HG02759 (cell line): ENCODE results near the gene DRGX.

Source experiments
- ATAC-seq: cut with Tn5 transposase; IDR thresholded peaks from one replicate; pipeline ENCODE4 v1.9.1; 2021; ENCODE audit warnings: mild to moderate bottlenecking, moderate library complexity; ENCODE audit not compliant: unreplicated experiment

The DRGX gene

DNA sequence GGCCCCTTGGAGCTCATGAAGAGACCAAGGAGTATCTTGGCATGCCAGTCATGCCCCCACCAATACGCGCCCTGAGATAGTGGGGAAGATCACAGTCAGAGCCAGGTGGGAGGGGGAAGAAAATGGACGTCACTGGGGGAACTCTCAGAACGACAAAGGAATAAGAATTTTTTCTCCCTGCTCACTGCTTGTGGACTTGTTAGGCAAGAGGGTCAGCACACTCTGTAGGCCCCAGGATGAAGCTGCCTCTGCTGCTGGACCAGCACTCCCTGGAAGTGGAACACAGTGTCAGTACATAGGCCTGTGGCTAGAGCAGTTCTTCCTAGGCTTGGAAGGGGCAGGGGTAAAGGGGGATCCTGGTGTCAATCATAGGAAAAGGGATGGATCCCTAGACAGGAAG lies 46.5 kb downstream of the DRGX start:
- ATAC-seq = no peak

DNA sequence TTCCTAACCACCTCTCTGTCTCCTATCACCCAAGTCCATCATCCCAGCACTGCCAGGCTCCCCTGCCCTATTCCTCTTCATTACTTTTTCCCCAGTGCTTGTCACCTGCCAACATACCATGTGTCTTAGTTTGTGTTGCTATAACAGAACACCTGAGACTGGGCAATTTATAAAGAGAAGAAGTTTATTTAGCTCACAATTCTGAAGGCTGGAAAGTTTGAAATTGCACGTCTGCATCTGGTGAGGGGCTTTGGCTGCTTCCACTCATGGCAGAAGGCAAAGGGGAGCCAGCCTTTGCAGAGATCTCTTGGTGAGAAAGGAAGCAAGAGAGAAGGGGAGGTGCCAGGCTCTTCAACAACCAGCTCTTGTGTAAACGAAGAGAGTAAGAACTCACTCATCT lies 47.3 kb downstream of the DRGX start:
- no peak for ATAC-seq

- ATAC-seq = no peak
Observed at GRCh38 chr10:49347827-49348226, 48.1 kb downstream of the DRGX start.

DNA sequence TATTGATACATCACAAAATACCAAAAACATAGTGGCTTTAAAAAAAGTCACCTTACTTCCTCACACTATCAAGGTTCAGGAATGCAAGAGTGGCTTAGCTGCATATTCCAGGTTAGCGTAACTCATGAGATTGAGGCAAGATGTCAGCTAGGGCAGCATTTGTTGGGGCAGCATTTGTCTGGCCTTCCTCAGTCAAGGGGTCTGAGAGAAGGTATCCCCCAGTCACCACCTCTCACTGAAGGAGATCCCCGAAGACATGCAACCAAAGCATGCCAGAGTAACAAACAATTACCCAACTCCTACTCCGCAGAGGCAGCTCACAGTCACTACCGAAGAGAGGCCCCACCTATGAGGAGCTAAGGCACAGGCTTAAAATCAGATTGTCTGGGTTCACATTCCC lies 48.5 kb downstream of the DRGX start:
- no peak for ATAC-seq

GRCh38 chr10:49344840-49345239 lies 51.0 kb downstream of the DRGX start:
- no peak for ATAC-seq

DNA sequence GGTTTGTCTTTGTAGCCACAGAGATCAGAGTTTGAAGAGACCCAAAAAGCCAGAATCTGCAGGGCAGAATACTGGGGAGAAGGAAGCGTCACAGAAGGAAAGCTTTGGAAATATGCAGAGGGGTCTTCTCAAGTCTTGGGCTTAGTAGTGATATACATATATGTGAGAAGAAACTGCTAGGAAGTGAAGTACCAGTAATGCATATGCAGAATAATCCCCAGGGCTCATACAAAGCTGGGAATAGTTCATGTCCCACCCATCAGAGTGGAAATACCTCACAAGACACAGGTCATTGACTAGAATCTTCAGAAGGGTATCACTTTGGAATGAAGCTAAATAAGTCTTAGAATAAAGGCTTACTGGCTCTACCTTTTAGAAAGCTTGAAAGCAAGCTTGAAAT lies 57.3 kb downstream of the DRGX start:
- ATAC-seq = no peak

- ATAC-seq = no peak
Observed at GRCh38 chr10:49335364-49335972, 60.4 kb downstream of the DRGX start.

DNA sequence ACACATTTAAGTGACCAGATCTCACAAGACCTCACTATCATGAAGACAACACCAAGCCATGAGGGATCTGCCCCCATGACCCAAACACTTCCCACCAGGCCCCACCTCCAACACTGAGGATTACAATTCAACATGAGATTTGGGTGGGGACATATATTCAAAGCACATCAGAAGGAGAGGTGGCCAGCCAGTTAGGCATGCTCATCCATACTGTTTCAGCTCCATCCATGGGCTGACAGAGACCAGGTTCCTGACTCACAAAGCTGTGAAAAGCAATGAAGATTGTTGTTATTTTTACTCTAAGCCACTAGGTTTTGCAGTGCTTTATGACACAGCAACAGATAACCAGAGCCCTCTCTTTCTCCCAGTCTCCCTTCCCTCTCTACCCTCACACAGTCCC lies 60.9 kb downstream of the DRGX start:
- ATAC-seq = no peak

DNA sequence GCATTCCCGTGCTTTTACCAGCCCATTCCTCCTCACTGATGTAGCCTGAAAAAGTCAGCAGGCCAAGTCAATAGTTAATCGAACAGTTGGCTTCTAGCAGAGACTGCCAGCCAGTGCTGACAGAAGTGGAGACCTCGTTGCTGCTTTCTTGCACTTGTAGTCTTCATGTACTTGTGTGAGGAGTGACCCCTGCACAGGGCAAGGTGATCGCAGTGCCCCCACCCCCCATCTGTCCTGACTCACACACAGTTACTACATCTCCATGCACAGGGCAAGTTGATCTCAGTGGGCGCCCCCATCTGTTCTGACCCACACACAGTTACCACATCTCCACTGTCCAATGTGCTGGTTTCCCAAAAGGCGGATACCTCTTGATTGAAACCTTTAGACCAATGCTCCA lies 62.7 kb downstream of the DRGX start:
- no peak for ATAC-seq

- ATAC-seq = no peak
Observed at GRCh38 chr10:49332768-49333167, 63.1 kb downstream of the DRGX start.

GRCh38 chr10:49332333-49332732 lies 63.6 kb downstream of the DRGX start:
- ATAC-seq = no peak

- no peak for ATAC-seq
Observed at GRCh38 chr10:49331431-49331830, 64.5 kb downstream of the DRGX start.

DNA sequence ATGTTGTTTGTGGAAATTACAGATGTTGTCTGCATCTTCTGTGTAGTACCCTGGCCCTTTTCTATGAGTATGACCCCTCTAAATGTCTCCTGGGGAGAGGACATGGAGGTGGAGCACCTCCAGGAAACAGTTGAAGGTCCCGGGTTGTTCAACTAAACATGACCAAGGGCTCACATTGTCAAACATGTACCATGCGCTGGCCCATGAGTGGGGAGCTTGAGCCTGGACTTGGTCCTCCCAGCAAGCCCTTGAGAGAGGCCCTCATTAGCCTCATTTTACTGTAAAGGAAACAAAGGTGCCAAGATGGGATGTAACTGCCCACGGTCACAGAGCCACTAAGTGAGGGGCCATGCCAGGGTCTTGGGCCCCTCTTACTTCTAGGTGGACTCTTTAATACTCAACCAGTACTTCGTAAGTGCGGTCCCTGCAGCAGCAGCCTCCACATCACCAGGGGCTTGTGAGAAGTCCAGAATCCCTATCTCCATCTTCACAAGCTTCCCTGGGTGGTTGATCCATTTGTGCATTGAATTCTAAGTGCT lies 65.7 kb downstream of the DRGX start:
- ATAC-seq = no peak

DNA sequence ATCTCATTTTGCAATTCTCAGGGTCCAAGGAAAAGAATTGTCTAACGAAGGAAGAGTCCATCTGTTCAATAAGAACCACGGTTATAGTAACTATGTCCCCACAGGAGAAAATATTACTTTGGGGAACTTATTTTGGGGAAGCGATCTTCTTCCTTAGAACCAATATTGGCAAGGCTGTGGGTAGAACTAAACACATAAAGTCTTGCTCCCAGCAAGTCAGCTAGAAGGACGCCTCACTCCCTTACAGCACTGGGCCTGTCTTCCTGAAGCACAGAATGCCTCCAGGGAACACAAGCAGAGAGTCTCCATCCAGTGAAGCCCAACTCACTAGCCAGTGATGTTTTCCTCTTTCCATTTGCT lies 66.8 kb downstream of the DRGX start:
- no peak for ATAC-seq

GRCh38 chr10:49328401-49329145 lies 67.3 kb downstream of the DRGX start:
- no peak for ATAC-seq

DNA sequence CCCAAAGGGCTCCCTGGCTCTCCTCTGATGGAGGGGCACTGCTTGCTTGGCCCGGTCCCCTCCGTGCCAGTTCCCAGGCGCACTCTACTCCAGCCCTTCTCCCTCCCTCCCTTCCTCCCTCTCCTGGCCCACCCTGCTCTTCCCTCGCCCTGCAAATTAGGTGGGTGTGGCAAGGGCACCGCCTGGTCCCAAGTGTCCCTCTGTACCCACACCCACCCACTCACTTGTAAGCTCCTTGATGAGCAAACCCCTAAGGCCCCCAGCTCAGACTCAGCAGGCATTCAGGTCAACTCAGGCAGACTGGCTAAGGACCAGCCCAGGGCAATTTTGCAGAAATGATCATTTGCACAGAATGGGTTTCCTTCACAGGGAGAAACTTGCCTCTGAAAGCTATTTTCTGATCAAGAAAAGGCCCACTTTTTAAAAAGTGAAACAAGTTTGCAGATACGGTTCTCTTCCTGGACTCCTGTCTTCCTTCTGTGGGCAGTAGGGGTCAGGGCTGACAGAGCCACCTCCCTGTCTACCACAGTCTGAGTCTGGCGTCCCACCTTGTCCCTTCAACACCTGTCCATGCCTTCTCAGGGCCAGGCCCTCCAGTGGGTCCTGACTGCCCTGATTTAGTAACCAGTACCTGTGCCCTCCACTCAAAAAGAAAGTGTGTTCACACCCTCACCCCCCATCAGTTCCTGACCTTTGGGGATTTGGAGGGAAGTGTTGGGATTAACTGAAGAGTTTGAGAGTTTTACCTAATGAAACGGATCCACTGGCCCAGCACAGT lies 68.7 kb downstream of the DRGX start:
- no peak for ATAC-seq

- no peak for ATAC-seq
Observed at GRCh38 chr10:49325916-49326783, 69.7 kb downstream of the DRGX start.

- ATAC-seq = no peak
Observed at GRCh38 chr10:49325131-49325915, 70.6 kb downstream of the DRGX start.

GRCh38 chr10:49324711-49325110 lies 71.2 kb downstream of the DRGX start:
- no peak for ATAC-seq

GRCh38 chr10:49323896-49324270 lies 72.0 kb downstream of the DRGX start:
- no peak for ATAC-seq
